Measurements from ENCODE around the gene HELZ2. TPM values are rescaled to one million over a fixed set of nuclear protein-coding genes. Genes with fewer than 3 reads are reported as not detected.

The HELZ2 gene
- total RNA-seq, 1 donor: 27.0 TPM

- no peak overlapping the region for H3K4me3 ChIP-seq (ENCODE audit: low read depth, low read length)
- TF ChIP-seq CTCF (IDR thresholded peaks at IDR 0.05; ENCODE audit: insufficient read depth, low read length): no peak
- DNase-seq (ENCODE audit: low read depth): no peak
These were observed 7.0 kb downstream of the HELZ2 start for GRCh38 chr20:63567136-63567385.

DNA sequence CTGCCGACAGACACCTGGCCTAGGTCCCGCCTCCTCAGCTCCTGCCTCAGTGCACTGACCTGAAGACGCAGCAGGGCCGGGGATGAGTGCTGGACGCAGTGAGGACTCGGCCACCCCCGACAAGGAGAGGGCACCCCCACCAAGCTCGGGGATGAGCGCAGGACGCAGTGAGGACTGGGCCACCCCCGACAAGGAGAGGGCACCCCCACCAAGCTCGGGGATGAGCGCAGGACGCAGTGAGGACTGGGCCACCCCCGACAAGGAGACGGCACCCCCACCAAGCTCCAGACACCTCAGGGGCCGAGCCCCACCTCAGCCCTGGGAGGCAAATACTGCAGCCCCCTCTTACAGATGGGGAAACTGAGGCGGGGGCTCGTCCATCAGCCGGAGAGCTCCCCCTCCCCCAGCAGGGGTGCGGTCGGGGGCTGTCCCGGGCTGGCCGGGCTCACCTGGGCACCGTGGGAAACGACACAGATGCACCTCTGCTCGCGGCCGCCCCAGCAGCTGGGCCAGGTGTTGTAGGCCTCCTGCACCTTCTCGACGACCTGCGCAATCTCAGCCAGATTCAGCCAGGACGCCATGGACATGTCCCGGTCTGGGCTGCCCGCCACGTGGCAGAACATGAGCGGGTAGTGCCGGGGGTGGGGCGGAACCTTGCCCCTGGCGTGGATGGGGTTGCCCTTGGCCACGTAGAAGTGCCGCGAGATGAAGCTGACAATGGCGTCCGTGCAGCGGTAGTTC is 7.5 kb downstream of the HELZ2 start:
- H3K4me3 ChIP-seq (ENCODE audit: low read depth, low read length): no peak overlapping the region
- TF ChIP-seq CTCF (IDR thresholded peaks at IDR 0.05; ENCODE audit: insufficient read depth, low read length): no peak
- DNase-seq (ENCODE audit: low read depth): no peak

DNA sequence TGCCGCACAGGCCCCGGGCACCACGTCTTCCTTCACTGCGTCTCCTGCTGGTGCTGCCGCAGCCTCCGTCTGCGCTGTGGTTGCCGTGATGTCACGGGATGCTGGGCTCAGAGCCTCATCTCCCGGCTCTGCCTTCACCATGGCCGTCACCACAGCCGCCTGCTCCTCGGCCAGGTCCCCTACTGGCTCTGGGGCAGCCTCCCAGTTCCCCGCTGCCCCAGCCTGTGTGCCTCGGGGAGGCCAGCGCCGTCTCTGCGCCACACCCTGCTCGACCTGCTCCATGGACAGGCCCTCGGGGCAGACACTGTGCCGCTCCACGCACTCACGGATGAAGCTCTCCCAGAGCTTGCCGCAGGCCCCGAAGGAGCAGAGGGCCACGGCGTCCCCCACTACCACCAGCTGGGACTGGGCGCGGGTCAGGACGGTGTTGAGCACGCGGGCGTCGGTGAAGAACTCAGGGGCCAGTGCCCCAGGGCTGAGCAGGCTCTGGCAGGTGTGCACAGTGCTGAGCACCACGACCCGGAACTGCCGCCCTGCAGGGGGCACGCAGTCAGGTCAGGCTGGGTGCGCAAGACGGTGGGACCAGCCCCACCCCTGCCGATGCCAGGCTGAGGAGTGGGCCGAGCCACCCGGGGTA is 8.2 kb downstream of the HELZ2 start:
- DNase-seq (ENCODE audit: low read depth): no peak
- no peak overlapping the region for H3K4me3 ChIP-seq (ENCODE audit: low read depth, low read length)
- TF ChIP-seq CTCF (IDR thresholded peaks at IDR 0.05; ENCODE audit: insufficient read depth, low read length): no peak

- TF ChIP-seq CTCF (IDR thresholded peaks at IDR 0.05; ENCODE audit: insufficient read depth, low read length): no peak
- no peak overlapping the region for H3K4me3 ChIP-seq (ENCODE audit: low read depth, low read length)
- DNase-seq (ENCODE audit: low read depth): no peak
These were observed 8.9 kb downstream of the HELZ2 start for GRCh38 chr20:63565021-63565698.

DNA sequence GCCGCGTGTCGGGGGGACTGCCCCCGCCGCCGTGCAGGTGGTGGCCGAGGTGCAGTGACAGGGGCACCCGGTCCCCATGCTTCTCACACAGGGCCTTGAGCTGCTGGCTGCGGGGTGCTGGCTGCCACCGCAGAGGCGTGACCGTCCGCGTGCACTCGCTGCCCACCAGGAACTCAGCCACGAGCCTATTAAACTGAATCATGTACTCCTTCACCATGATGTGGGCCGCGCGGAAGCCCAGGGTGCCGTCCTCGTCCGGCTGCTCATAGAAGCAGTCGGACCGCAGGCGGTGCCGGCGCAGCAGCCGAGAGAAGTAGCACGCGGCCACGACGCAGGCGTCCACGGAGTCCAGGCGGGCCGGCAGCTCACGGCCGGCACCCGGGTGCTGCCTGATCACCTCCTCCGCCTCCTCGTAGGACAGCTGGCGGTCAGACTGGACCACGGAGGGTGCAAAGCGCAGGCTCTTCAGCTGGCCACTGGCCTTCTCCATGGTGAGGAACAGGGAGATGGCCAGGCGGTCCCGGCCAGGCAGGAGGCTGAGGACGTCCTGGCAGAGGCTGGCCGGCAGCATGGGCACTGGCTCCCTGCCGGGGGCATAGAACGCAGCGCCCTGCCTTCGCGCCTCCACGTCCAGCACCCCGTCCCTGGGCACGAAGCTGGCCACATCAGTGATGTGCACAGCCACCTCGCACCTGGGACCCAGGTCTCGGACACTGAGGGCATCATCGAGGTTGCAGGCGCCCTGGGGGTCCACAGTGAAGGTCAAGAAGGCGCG is 9.8 kb downstream of the HELZ2 start:
- TF ChIP-seq CTCF (IDR thresholded peaks at IDR 0.05; ENCODE audit: insufficient read depth, low read length): no peak
- DNase-seq (ENCODE audit: low read depth): no peak
- no peak overlapping the region for H3K4me3 ChIP-seq (ENCODE audit: low read depth, low read length)

DNA sequence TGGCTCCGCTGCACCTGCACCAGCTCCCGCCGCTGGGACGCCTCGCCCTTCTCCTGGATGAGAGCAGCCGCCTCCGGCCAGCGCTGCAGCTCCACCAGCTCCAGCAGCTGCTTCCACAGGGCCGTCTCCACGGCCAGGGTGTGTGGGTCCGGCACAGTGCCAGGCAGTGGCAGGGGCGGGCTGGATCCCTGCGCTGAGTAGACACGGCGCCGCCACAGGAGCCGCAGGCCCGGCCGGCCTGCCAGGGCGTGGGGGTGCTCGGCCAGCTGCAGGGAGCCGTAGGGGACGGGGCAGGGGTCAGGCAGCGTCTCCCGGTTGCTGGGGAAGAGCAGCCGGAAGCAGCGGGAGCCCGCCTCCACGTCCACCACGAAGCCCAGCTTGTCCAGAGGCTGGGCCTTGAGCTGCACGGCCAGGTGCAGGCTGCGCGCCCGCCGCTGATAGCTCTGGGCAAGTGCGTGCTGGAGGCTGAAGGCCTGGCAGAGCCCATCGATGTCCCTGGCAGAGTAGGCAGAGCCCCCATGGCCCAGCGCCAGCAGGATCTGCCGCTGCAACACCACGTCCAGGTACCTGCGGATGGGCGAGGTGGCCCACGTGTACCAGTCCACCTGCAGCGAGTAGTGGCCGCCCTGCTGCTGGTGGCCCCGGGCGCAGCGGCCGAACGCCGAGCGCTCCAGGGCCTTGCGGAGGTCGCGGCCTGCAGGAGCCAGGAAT is 10.7 kb downstream of the HELZ2 start:
- DNase-seq (ENCODE audit: low read depth): no peak
- no peak overlapping the region for H3K4me3 ChIP-seq (ENCODE audit: low read depth, low read length)
- TF ChIP-seq CTCF (IDR thresholded peaks at IDR 0.05; ENCODE audit: insufficient read depth, low read length): no peak

Measured in fibroblast of the aortic adventitia (primary cell).